NCI-H748 (cell line): ENCODE results near the gene KCNQ5.

Experiments
- DNase-seq: peaks from one replicate; lab custom pipeline; 2025; ENCODE audit not compliant: unreplicated experiment; lab: John Stamatoyannopoulos, UW

Gene KCNQ5

DNA sequence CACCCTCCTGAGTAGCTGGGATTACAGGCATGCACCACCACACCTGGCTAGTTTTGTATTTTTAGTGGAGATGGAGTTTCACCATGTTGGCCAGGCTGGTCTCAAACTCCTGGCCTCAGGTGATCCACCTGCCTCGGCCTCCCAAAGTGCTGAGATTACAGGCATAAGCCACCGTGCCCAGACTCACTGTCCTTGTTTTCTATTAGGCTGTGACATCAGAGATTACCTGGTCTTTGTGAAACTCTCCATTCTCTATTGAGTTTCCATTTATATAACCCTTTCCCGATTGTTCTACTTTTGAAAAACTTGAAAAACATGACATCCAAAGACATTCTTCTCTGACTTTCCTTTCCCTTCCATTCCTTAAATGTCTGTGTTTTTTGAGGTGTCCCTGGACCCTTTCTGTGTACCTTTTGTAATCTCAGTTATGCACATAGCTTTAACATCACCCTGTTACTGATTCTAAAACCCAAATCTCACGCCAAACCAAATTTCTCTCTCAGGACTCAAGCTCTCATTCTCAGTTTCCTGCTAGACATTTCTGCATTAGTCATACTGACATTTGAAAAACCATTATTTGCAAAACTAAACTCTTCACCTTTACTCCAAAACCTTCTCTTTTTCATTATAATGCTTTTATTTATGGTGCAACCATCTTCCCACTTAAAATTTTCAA is 466.4 kb downstream of the KCNQ5 start:
- DNase-seq, result no peak

DNA sequence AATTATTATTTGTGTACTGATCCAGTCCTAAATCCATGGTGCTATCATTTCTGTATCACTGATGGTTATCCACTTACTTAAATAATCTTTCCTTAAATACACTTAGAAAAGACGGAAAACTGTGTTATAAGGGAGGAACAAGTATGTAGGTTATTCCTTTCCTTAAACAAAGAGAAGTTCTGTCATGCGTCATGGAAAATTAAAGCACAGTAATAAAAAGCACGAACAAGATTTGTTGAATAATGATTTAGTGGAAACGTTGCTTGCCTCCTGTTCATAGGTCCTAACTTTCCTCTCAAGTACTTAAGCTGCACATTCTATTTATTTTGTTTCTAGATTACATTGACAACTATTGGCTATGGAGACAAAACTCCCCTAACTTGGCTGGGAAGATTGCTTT is 483.1 kb downstream of the KCNQ5 start:
- no peak for DNase-seq

DNA sequence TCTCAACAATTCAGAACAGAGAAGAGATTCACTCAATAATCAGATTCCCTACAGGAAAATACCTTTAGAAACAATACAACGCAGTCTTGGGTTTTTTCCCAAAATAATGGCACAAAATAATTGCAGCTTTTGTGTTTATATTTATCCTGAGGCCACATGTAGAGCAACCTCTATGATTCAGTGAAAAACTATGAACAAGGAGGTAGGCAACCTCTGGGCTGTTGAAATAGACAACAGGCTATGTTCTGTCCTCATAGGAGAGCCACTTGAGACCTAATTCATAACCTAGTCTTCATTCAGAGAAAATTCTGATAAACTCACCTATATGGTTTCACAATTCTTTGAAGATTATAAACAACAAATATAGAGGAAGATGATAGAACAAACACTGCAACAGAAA is 485.2 kb downstream of the KCNQ5 start:
- DNase-seq, result no peak

- DNase-seq, result peak; percentile 16
Observed at GRCh38 chr6:73108949-73109348, 487.1 kb downstream of the KCNQ5 start.

GRCh38 chr6:73109659-73110058 is 487.8 kb downstream of the KCNQ5 start:
- DNase-seq, result no peak

DNA sequence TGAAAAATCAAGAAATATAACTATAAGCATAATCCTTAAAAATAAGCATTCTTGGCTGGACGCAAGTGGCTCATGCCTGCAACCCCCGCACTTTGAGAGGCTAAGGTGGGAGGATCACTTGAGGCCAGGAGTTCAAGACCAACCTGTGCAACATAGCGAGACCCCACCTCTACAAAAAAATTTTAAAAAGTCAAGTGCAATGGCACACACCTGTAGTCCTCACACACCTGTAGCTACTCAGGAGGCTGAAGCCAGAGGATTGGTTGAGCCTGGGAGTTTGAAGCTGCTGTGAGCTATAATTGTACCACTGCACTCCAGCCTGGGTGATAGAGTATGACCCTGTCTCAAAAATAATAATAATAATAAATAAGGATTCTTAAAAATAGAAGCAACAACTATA is 494.5 kb downstream of the KCNQ5 start:
- DNase-seq, result no peak

DNA sequence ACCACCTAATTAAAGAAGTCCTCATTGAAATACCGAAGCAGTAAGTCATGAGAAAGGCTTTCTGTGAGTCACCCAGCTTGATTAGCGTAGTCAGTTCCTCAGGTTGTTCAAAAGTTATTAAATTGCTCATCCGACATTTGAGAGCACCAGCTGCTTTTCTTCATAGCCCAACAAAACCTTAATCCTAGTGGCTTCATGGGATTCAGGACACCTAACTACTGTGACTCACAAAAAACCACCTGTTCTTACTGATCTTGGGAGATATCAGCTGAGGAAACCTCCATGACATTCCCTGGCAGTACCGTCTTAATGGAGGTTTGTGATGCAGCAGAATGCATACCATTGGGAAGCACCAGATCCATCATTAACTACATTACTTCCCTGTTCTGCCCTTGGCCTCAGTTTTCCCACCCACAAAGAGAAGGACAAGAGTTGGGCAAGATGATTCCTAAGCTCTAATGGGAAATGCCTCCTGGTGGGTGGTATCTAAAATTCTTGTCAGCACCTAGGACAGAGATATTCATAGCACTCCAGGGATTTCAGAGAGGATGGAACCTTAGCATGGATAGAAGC is 499.6 kb downstream of the KCNQ5 start:
- no peak for DNase-seq

GRCh38 chr6:73123632-73124329 is 501.9 kb downstream of the KCNQ5 start:
- no peak for DNase-seq

DNA sequence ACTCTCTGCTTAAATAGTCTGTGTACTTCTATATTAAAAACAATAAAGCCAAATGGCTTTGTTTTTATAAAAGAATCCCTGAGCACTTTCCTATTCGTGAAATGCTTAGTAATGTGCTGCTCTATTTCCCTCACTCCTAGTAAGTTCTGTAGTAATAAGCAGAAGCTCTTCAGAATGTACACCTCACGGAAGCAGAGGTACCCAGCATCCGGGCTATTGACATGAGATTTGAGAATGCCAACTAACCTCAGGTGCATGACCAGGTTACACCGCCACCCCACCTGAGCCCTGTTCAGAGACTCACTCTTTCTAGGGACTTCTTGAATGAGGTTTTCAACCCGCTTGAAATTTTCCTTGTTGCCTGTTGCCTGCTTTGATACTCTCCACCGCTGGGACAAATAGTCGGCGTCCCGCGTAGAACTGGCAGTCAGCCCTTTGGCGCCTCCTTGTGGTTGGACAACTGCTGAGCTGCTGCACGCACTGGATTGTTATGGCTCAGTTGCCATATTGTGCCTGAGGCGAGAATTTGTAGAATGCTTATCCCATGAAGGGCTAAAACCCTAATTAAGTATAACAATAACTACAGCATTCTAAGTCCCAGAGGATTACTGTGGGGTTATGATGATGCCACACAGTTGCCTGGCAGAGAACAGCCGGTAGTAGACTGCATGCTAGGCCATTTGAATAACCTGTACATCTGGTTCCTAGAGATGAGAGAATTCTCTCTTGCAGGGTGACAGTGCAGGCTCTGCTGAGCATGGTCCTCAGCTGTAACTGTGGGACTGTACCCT is 508.0 kb downstream of the KCNQ5 start:
- DNase-seq, result peak; percentile 87

DNA sequence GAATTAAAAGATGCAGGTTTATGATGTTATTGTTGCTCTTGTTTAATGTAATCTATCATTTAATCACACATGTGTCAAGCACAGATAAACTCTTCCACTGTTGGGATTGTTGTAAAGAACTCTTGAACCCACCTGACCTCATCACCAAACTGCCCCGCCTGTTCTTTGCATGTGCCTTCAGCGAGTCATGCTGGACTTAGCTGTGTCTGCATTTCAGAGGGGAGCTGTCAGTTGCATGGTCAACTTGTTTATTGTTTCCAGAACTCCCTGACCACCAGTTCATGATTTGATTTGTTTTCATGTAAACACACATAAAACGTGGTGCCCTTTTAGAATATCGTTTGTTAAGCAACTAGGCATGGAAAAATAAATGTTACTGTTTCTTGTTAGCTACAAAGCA is 509.8 kb downstream of the KCNQ5 start:
- DNase-seq, result no peak

GRCh38 chr6:73134588-73134987 is 512.7 kb downstream of the KCNQ5 start:
- peak; percentile 6 for DNase-seq

DNA sequence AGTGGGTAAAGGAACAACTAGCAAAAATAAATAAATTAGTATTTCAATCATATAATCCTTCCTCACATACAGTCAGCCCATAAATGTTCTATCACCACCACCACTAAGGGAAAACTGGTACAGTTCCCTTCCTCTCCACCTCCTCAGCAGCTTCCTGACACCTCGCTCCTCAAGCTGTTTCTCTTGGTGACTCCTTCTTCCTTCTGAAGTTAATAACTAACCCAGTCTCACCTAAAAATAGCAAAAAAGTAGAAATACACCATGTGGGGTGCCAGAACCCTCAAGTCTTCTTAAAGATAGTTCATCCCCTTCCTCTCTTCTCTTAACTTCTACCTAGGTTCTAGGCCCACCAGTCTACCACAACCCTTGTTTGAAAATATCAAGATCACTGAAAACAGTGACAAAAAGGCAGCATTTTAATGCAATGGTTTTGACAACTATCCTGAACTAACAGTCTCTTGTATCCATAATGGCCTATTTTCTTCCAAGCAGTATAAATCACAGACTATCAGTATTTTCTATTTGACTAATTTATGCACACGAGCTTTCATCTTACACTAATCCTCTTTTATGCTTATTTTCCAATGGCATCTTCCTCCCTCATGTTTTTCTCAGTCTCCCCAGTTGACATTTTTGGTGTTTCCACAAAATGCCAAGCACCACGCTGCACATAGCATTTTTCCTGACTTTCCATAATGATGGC is 518.0 kb downstream of the KCNQ5 start:
- DNase-seq, result no peak

GRCh38 chr6:73143551-73143950 is 521.7 kb downstream of the KCNQ5 start:
- no peak for DNase-seq

GRCh38 chr6:73144516-73144915 is 522.7 kb downstream of the KCNQ5 start:
- DNase-seq, result no peak

GRCh38 chr6:73145690-73146089 is 523.8 kb downstream of the KCNQ5 start:
- no peak for DNase-seq

DNA sequence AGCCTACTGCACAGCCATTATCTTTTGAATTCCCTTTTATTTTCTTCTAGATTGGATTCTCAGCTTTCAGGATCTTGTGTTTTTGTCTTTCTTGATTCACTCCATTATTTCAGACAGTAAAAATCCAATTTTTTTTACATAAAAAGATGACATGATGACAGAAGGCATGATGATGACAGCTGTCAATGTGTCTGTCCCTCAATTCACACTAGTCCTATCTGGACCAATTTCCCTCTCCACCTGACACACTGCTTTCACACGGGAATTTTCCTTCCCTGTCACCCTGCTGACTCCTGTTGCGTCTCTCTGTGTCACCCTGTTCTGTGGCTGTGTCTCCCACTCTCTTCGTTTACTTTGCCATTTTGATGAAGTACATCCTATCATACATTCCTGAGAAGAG is 529.9 kb downstream of the KCNQ5 start:
- DNase-seq, result no peak

GRCh38 chr6:73152556-73152955 is 530.7 kb downstream of the KCNQ5 start:
- DNase-seq, result no peak

DNA sequence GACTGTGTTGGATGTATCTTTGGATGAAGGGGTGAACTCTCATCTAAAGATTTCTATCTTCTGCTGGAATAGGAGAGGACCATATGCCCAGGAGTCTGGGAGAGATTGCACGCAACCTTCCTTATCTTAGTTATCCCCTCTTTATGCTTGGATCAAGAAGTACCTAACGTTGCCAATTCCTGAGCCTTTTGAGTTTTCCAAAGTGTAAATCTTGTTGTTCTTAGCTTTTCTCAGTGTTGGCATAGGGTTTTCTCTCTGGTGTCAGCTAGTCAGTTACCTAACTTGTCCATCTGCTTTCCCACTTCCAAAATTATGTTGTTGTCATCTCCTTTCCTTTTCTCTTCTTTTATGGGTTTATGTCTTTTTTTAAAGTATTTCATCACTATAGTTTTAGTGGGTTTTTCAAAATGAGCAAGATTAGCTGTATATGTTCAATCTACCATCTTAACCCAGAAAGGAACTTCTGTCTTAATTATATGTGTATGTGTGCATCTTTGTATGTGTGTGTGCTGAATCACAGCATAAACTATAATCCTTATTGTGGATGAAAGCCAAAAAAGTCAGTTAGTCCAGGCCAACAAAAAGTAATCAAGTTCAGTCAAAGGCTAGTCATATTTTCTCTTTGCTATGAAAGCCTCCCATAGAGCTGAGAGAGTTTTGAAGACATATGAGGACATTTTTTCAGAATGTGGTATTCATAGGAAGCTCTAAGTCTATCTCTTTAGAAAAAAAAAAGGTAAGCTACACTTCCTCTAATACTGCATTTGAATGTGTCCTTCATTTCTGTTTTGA is 531.3 kb downstream of the KCNQ5 start:
- DNase-seq, result no peak

GRCh38 chr6:73156793-73157767 is 535.2 kb downstream of the KCNQ5 start:
- DNase-seq, result peak; percentile 82
